ENCODE data around the gene AADAT.
"Not testable (repeated sequence)": the region's sequence is repeated elsewhere in the genome, so short reads cannot be mapped to it uniquely, and the experiment has no call there.

Gene AADAT

GRCh38 chr4:170089668-170090351 is at the start of gene AADAT:
Gene AADAT, minus strand, starts transcription at chr4:170089956. Its CDS starts 266 bp downstream, at chr4:170089690.
- FAIRE-seq, result no peak

GRCh38 chr4:170138580-170139194 is 48.9 kb upstream of the AADAT start:
- peak; percentile 86 for FAIRE-seq

GRCh38 chr4:170137927-170138326 is 48.2 kb upstream of the AADAT start:
- FAIRE-seq, result no peak

- no peak for FAIRE-seq
These were observed 47.7 kb upstream of the AADAT start for GRCh38 chr4:170137466-170137865.

GRCh38 chr4:170134821-170135220 is 45.1 kb upstream of the AADAT start:
- no peak for FAIRE-seq

- no peak for FAIRE-seq
These were observed 38.6 kb upstream of the AADAT start for GRCh38 chr4:170128219-170128804.

GRCh38 chr4:170127758-170128157 is 38.0 kb upstream of the AADAT start:
- no peak for FAIRE-seq

GRCh38 chr4:170124406-170124805 is 34.6 kb upstream of the AADAT start:
- no peak for FAIRE-seq

GRCh38 chr4:170122252-170122651 is 32.5 kb upstream of the AADAT start:
- no peak for FAIRE-seq

GRCh38 chr4:170114636-170115035 is 24.9 kb upstream of the AADAT start:
- no peak for FAIRE-seq

- FAIRE-seq, result not testable (repeated sequence)
These were observed 24.4 kb upstream of the AADAT start for GRCh38 chr4:170114183-170114582.

- FAIRE-seq, result no peak
These were observed 21.8 kb upstream of the AADAT start for GRCh38 chr4:170111546-170111945.

- no peak for FAIRE-seq
These were observed 21.3 kb upstream of the AADAT start for GRCh38 chr4:170111085-170111484.

GRCh38 chr4:170110285-170110672 is 20.5 kb upstream of the AADAT start:
- no peak for FAIRE-seq

GRCh38 chr4:170109586-170110284 is 20.0 kb upstream of the AADAT start:
- FAIRE-seq, result no peak

GRCh38 chr4:170106900-170107299 is 17.1 kb upstream of the AADAT start:
- FAIRE-seq, result no peak

- no peak for FAIRE-seq
These were observed 12.7 kb upstream of the AADAT start for GRCh38 chr4:170102426-170102825.

- not testable (repeated sequence) for FAIRE-seq
These were observed 8.4 kb upstream of the AADAT start for GRCh38 chr4:170098171-170098570.

GRCh38 chr4:170097681-170098080 is 7.9 kb upstream of the AADAT start:
- FAIRE-seq, result no peak

- no peak for FAIRE-seq
These were observed 4.3 kb upstream of the AADAT start for GRCh38 chr4:170093973-170094535.

- FAIRE-seq, result no peak
These were observed 1.4 kb upstream of the AADAT start for GRCh38 chr4:170091069-170091696.

GRCh38 chr4:170090352-170091052 is 746 bp upstream of the AADAT start:
- no peak for FAIRE-seq
